Midbrain (tissue), 1 donor: ENCODE measurements around the gene AAK1.
"Not testable (repeated sequence)": the region's sequence is repeated elsewhere in the genome, so short reads cannot be mapped to it uniquely, and the experiment has no call there.

Source experiments
- DNase-seq: peaks from one replicate; lab custom pipeline; 2025; lab: John Stamatoyannopoulos, UW

Gene AAK1

GRCh38 chr2:69625078-69625795, 18.3 kb downstream of the AAK1 start:
- DNase-seq: no peak

GRCh38 chr2:69624611-69625010, 18.9 kb downstream of the AAK1 start:
- DNase-seq: no peak

GRCh38 chr2:69624131-69624530, 19.4 kb downstream of the AAK1 start:
- no peak for DNase-seq

GRCh38 chr2:69623236-69623635, 20.3 kb downstream of the AAK1 start:
- no peak for DNase-seq

- DNase-seq: not testable (repeated sequence)
These were observed 20.7 kb downstream of the AAK1 start for GRCh38 chr2:69622805-69623204.

- not testable (repeated sequence) for DNase-seq
These were observed 21.5 kb downstream of the AAK1 start for GRCh38 chr2:69622017-69622540.

- DNase-seq: no peak
These were observed 22.1 kb downstream of the AAK1 start for GRCh38 chr2:69621440-69621839.

GRCh38 chr2:69620870-69621269, 22.7 kb downstream of the AAK1 start:
- DNase-seq: no peak

GRCh38 chr2:69619725-69620124, 23.8 kb downstream of the AAK1 start:
- no peak for DNase-seq

- no peak for DNase-seq
These were observed 25.2 kb downstream of the AAK1 start for GRCh38 chr2:69618362-69618761.

- DNase-seq: no peak
These were observed 25.8 kb downstream of the AAK1 start for GRCh38 chr2:69617744-69618143.

GRCh38 chr2:69616755-69617154, 26.8 kb downstream of the AAK1 start:
- no peak for DNase-seq

GRCh38 chr2:69615969-69616368, 27.6 kb downstream of the AAK1 start:
- DNase-seq: no peak

- DNase-seq: no peak
These were observed 28.4 kb downstream of the AAK1 start for GRCh38 chr2:69615078-69615625.

- no peak for DNase-seq
These were observed 30.8 kb downstream of the AAK1 start for GRCh38 chr2:69612707-69613106.

GRCh38 chr2:69612200-69612599, 31.3 kb downstream of the AAK1 start:
- DNase-seq: no peak

- DNase-seq: no peak
These were observed 35.4 kb downstream of the AAK1 start for GRCh38 chr2:69608109-69608508.

GRCh38 chr2:69606771-69607170, 36.8 kb downstream of the AAK1 start:
- DNase-seq: not testable (repeated sequence)

GRCh38 chr2:69605284-69605683, 38.3 kb downstream of the AAK1 start:
- DNase-seq: no peak

- no peak for DNase-seq
These were observed 38.7 kb downstream of the AAK1 start for GRCh38 chr2:69604836-69605235.

GRCh38 chr2:69604026-69604678, 39.4 kb downstream of the AAK1 start:
- DNase-seq: no peak

- no peak for DNase-seq
These were observed 40.3 kb downstream of the AAK1 start for GRCh38 chr2:69603146-69603743.

GRCh38 chr2:69601179-69601612, 42.3 kb downstream of the AAK1 start:
- no peak for DNase-seq
